ENCODE results near the gene C3. TPM values are rescaled to one million over a fixed set of nuclear protein-coding genes. Genes with fewer than 3 reads are reported as not detected.
A peak's percentile ranks its signal among the peaks of the same experiment; 100 is the strongest.

The C3 gene
- total and polyA plus RNA-seq, 2 of the 13 experiments (the other 11 are each of a cell fraction or from before 2014, with no cell fraction given) = 1,455 to 6,272 TPM

DNA sequence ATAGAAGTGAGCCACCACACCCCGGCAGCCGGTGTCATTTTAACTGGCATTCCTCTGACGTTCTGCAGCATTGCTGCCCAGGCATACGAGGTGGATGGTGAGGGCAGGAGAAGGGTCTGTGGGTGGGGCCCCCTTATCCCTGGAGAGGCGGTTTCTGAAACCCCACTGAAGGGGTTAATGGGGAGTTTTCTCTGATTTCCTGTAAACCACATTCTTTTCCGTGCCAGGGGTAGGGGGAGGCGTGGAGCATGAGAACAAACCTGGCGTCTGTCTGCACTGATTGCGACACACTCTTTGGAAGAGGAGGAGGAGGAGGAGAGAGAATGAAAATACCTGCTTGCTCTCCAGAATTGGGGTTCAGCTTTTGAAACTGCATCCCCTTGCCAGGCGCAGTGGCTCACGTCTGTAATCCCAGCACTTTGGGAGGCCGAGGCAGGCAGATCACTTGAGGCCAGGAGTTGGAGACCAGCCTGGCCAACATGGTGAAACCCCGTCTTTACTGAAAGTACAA, 2.7 kb upstream of the C3 start (continued):
- TF ChIP-seq ZNF260 (CRISPR knock-in tag; IDR thresholded peaks at IDR 0.05; ENCODE audit: borderline replicate concordance, low read depth) (no peak), ZNF720 (CRISPR knock-in tag; IDR thresholded peaks at IDR 0.05) (no peak), MEIS2 (CRISPR knock-in tag; IDR thresholded peaks at IDR 0.05) (no peak), YEATS2 (CRISPR knock-in tag; IDR thresholded peaks at IDR 0.05; ENCODE audit: borderline replicate concordance) (peak; percentile 38; the same call in 1 of the 2 replicates), BHLHE40 (IDR thresholded peaks at IDR 0.05; ENCODE audit: low read length) (no peak), SRSF4 (IDR thresholded peaks at IDR 0.05; ENCODE audit: low read depth, low read length, poor library complexity, severe bottlenecking) (no peak), ARNTL (CRISPR knock-in tag; IDR thresholded peaks at IDR 0.05) (peak; percentile 67; the same call in 1 of the 2 replicates), JUND (CRISPR knock-in tag; IDR thresholded peaks at IDR 0.05) (no peak), SP5 (CRISPR knock-in tag; IDR thresholded peaks at IDR 0.05; ENCODE audit: borderline replicate concordance, low read depth) (peak; percentile 89), JUN (CRISPR knock-in tag; IDR thresholded peaks at IDR 0.05) (0 out of 2 replicates have a peak, but pooled peaks have one; percentile 27), MEF2D (CRISPR knock-in tag; IDR thresholded peaks at IDR 0.05) (no peak), LCORL (IDR thresholded peaks at IDR 0.05) (no peak), LCORL (CRISPR knock-in tag; IDR thresholded peaks at IDR 0.05) (peak; percentile 80; the same call in 1 of the 2 replicates), ZNF121 (CRISPR knock-in tag; IDR thresholded peaks at IDR 0.05) (0 out of 2 replicates have a peak, but pooled peaks have one; percentile 21), RNF2 (conservative IDR thresholded peaks at IDR 0.05; ENCODE audit: low read depth) (no peak)
- TF ChIP-seq, protein P1, sequence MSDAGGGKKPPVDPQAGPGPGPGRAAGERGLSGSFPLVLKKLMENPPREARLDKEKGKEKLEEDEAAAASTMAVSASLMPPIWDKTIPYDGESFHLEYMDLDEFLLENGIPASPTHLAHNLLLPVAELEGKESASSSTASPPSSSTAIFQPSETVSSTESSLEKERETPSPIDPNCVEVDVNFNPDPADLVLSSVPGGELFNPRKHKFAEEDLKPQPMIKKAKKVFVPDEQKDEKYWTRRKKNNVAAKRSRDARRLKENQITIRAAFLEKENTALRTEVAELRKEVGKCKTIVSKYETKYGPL (CRISPR knock-in tag; IDR thresholded peaks at IDR 0.05) = no peak
- TF ChIP-seq, protein P2, sequence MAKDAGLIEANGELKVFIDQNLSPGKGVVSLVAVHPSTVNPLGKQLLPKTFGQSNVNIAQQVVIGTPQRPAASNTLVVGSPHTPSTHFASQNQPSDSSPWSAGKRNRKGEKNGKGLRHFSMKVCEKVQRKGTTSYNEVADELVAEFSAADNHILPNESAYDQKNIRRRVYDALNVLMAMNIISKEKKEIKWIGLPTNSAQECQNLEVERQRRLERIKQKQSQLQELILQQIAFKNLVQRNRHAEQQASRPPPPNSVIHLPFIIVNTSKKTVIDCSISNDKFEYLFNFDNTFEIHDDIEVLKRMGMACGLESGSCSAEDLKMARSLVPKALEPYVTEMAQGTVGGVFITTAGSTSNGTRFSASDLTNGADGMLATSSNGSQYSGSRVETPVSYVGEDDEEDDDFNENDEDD (CRISPR knock-in tag; IDR thresholded peaks at IDR 0.05; ENCODE audit: borderline replicate concordance) = peak; percentile 21; the same call in 1 of the 2 replicates
- TF ChIP-seq, protein P3, sequence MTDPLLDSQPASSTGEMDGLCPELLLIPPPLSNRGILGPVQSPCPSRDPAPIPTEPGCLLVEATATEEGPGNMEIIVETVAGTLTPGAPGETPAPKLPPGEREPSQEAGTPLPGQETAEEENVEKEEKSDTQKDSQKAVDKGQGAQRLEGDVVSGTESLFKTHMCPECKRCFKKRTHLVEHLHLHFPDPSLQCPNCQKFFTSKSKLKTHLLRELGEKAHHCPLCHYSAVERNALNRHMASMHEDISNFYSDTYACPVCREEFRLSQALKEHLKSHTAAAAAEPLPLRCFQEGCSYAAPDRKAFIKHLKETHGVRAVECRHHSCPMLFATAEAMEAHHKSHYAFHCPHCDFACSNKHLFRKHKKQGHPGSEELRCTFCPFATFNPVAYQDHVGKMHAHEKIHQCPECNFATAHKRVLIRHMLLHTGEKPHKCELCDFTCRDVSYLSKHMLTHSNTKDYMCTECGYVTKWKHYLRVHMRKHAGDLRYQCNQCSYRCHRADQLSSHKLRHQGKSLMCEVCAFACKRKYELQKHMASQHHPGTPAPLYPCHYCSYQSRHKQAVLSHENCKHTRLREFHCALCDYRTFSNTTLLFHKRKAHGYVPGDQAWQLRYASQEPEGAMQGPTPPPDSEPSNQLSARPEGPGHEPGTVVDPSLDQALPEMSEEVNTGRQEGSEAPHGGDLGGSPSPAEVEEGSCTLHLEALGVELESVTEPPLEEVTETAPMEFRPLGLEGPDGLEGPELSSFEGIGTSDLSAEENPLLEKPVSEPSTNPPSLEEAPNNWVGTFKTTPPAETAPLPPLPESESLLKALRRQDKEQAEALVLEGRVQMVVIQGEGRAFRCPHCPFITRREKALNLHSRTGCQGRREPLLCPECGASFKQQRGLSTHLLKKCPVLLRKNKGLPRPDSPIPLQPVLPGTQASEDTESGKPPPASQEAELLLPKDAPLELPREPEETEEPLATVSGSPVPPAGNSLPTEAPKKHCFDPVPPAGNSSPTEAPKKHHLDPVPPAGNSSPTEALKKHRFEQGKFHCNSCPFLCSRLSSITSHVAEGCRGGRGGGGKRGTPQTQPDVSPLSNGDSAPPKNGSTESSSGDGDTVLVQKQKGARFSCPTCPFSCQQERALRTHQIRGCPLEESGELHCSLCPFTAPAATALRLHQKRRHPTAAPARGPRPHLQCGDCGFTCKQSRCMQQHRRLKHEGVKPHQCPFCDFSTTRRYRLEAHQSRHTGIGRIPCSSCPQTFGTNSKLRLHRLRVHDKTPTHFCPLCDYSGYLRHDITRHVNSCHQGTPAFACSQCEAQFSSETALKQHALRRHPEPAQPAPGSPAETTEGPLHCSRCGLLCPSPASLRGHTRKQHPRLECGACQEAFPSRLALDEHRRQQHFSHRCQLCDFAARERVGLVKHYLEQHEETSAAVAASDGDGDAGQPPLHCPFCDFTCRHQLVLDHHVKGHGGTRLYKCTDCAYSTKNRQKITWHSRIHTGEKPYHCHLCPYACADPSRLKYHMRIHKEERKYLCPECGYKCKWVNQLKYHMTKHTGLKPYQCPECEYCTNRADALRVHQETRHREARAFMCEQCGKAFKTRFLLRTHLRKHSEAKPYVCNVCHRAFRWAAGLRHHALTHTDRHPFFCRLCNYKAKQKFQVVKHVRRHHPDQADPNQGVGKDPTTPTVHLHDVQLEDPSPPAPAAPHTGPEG (CRISPR knock-in tag; IDR thresholded peaks at IDR 0.05) = no peak
- TF ChIP-seq, protein P4, sequence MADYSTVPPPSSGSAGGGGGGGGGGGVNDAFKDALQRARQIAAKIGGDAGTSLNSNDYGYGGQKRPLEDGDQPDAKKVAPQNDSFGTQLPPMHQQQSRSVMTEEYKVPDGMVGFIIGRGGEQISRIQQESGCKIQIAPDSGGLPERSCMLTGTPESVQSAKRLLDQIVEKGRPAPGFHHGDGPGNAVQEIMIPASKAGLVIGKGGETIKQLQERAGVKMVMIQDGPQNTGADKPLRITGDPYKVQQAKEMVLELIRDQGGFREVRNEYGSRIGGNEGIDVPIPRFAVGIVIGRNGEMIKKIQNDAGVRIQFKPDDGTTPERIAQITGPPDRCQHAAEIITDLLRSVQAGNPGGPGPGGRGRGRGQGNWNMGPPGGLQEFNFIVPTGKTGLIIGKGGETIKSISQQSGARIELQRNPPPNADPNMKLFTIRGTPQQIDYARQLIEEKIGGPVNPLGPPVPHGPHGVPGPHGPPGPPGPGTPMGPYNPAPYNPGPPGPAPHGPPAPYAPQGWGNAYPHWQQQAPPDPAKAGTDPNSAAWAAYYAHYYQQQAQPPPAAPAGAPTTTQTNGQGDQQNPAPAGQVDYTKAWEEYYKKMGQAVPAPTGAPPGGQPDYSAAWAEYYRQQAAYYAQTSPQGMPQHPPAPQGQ (CRISPR knock-in tag; IDR thresholded peaks at IDR 0.05; ENCODE audit: borderline replicate concordance) = no peak
